ENCODE measurements around the gene GNG4. TPM values are rescaled to one million over a fixed set of nuclear protein-coding genes. Genes with fewer than 3 reads are reported as not detected.
"Not testable (repeated sequence)": the region's sequence is repeated elsewhere in the genome, so short reads cannot be mapped to it uniquely, and the experiment has no call there.

The GNG4 gene
- total and polyA plus RNA-seq, 2 experiments from 2014 or later, result 0.32 to 1.2 TPM

- Histone ChIP-seq H3K27me3 (replicated peaks; ENCODE audit: insufficient read depth) (peaks cover 15% of the 10 kb centered on the region), H3F3A (ENCODE audit: insufficient read depth) (0 out of 2 replicates have a peak, but pooled peaks cover 2% of the 10 kb centered on the region), H3K27ac (no peak overlapping the region), H3K9me2 (ENCODE audit: insufficient read depth) (no peaks in the 10 kb centered on the region), H3K9ac (no peak overlapping the region), H4K20me1 (ENCODE audit: insufficient read depth) (no peaks in the 10 kb centered on the region), H2AFZ (no peak overlapping the region), H3K79me2 (ENCODE audit: insufficient read depth) (no peaks in the 10 kb centered on the region), H3K4me3 (no peak overlapping the region), H3K4me1 (ENCODE audit: insufficient read depth) (peaks cover 10% of the 10 kb centered on the region), H3K9me3 (ENCODE audit: low read depth) (no peaks in the 10 kb centered on the region), H3K36me3 (ENCODE audit: low read depth) (no peaks in the 10 kb centered on the region), H3K4me2 (ENCODE audit: unreplicated experiment) (no peak overlapping the region)
- no peak for TF ChIP-seq EZH2phosphoT487 (IDR thresholded peaks at IDR 0.05; ENCODE audit: insufficient read depth, low read depth)
- no peak for TF ChIP-seq EZH2 (IDR thresholded peaks at IDR 0.05; ENCODE audit: insufficient read depth, poor library complexity, severe bottlenecking)
- no peak for DNase-seq
- in situ Hi-C loops (cut with MboI), result no loop called here
- 62 to 63% methylated on average over 17 to 18 of the region's 18 CpGs for WGBS, 2 experiments (ENCODE audit: low coverage in 1 of 2, low lambda C conversion rate in 2 of 2, missing lambda C conversion rate in 2 of 2)
These were observed 26.4 kb downstream of the GNG4 start for GRCh38 chr1:235622936-235623779.

GRCh38 chr1:235619149-235619548 is 30.4 kb downstream of the GNG4 start:
- H2AFZ ChIP-seq, result 0 out of 2 replicates have a peak overlapping the region, but pooled peaks have one; percentile 37
- H3K27ac ChIP-seq; H3F3A ChIP-seq (ENCODE audit: insufficient read depth); in situ Hi-C loops (cut with MboI); H3K9ac ChIP-seq; H3K36me3 ChIP-seq (ENCODE audit: low read depth); H4K20me1 ChIP-seq (ENCODE audit: insufficient read depth); H3K79me2 ChIP-seq (ENCODE audit: insufficient read depth); H3K4me3 ChIP-seq; H3K9me2 ChIP-seq (ENCODE audit: insufficient read depth); H3K9me3 ChIP-seq (ENCODE audit: low read depth); H3K4me2 ChIP-seq (ENCODE audit: unreplicated experiment): not testable (repeated sequence)
- WGBS, 2 experiments (ENCODE audit: low coverage in 1 of 2, low lambda C conversion rate in 2 of 2, missing lambda C conversion rate in 2 of 2), result 69 to 81% methylated on average over 2 of the region's 2 CpGs
- H3K27me3 ChIP-seq (replicated peaks; ENCODE audit: insufficient read depth), result peaks cover 11% of the 10 kb centered on the region
- H3K4me1 ChIP-seq (ENCODE audit: insufficient read depth), result peaks cover 20% of the 10 kb centered on the region
- DNase-seq, result peak; percentile 33

GRCh38 chr1:235617808-235618207 is 31.8 kb downstream of the GNG4 start:
- no peak overlapping the region for H3K9ac ChIP-seq
- no peaks in the 10 kb centered on the region for H3K36me3 ChIP-seq (ENCODE audit: low read depth)
- no peaks in the 10 kb centered on the region for H4K20me1 ChIP-seq (ENCODE audit: insufficient read depth)
- H3F3A ChIP-seq (ENCODE audit: insufficient read depth), result 0 out of 2 replicates have a peak, but pooled peaks cover 6% of the 10 kb centered on the region
- peak overlapping the region; percentile 6 for H3K4me2 ChIP-seq (ENCODE audit: unreplicated experiment)
- peaks cover 20% of the 10 kb centered on the region for H3K4me1 ChIP-seq (ENCODE audit: insufficient read depth)
- no peak for TF ChIP-seq EZH2 (IDR thresholded peaks at IDR 0.05; ENCODE audit: insufficient read depth, poor library complexity, severe bottlenecking)
- no peak for TF ChIP-seq EZH2phosphoT487 (IDR thresholded peaks at IDR 0.05; ENCODE audit: insufficient read depth, low read depth)
- H3K9me2 ChIP-seq (ENCODE audit: insufficient read depth), result no peaks in the 10 kb centered on the region
- no peak overlapping the region for H3K27ac ChIP-seq
- peak; percentile 78 for DNase-seq
- no peaks in the 10 kb centered on the region for H3K9me3 ChIP-seq (ENCODE audit: low read depth)
- H3K79me2 ChIP-seq (ENCODE audit: insufficient read depth), result no peaks in the 10 kb centered on the region
- no peak overlapping the region for H3K4me3 ChIP-seq
- no peaks in the 10 kb centered on the region for H3K27me3 ChIP-seq (replicated peaks; ENCODE audit: insufficient read depth)
- in situ Hi-C loops (cut with MboI), result no loop called here
- no peak overlapping the region for H2AFZ ChIP-seq
- WGBS, 2 experiments (ENCODE audit: low coverage in 1 of 2, low lambda C conversion rate in 2 of 2, missing lambda C conversion rate in 2 of 2), result 67 to 75% methylated on average over 3 of the region's 3 CpGs

GRCh38 chr1:235617140-235617539 is 32.4 kb downstream of the GNG4 start:
- H2AFZ ChIP-seq, result no peak overlapping the region
- no peak overlapping the region for H3K9ac ChIP-seq
- H3K4me2 ChIP-seq (ENCODE audit: unreplicated experiment), result no peak overlapping the region
- H3K9me3 ChIP-seq (ENCODE audit: low read depth), result no peaks in the 10 kb centered on the region
- H3K4me1 ChIP-seq (ENCODE audit: insufficient read depth), result peaks cover 20% of the 10 kb centered on the region
- no peaks in the 10 kb centered on the region for H3K9me2 ChIP-seq (ENCODE audit: insufficient read depth)
- no peak overlapping the region for H3K27ac ChIP-seq
- no peaks in the 10 kb centered on the region for H3K79me2 ChIP-seq (ENCODE audit: insufficient read depth)
- H3K36me3 ChIP-seq (ENCODE audit: low read depth), result no peaks in the 10 kb centered on the region
- no peak overlapping the region for H3K4me3 ChIP-seq
- TF ChIP-seq EZH2 (IDR thresholded peaks at IDR 0.05; ENCODE audit: insufficient read depth, poor library complexity, severe bottlenecking), result no peak
- TF ChIP-seq EZH2phosphoT487 (IDR thresholded peaks at IDR 0.05; ENCODE audit: insufficient read depth, low read depth), result no peak
- H4K20me1 ChIP-seq (ENCODE audit: insufficient read depth), result no peaks in the 10 kb centered on the region
- in situ Hi-C loops (cut with MboI), result no loop called here
- H3K27me3 ChIP-seq (replicated peaks; ENCODE audit: insufficient read depth), result no peaks in the 10 kb centered on the region
- no peak for DNase-seq
- 49 to 51% methylated on average over 3 of the region's 3 CpGs for WGBS, 2 experiments (ENCODE audit: low coverage in 1 of 2, low lambda C conversion rate in 2 of 2, missing lambda C conversion rate in 2 of 2)
- 0 out of 2 replicates have a peak, but pooled peaks cover 6% of the 10 kb centered on the region for H3F3A ChIP-seq (ENCODE audit: insufficient read depth)

All from GM23248 (cell line).